Left ventricle myocardium superior (tissue), 1 donor: Measurements from ENCODE around the gene ZCCHC9. TPM values are rescaled to one million over a fixed set of nuclear protein-coding genes. Genes with fewer than 3 reads are reported as not detected.
"Not testable (repeated sequence)": the region's sequence is repeated elsewhere in the genome, so short reads cannot be mapped to it uniquely, and the experiment has no call there.

Experiments used
- ATAC-seq: fragments of 200-7000 bp; cut with Tn5 transposase; one replicate; pipeline ENCODE4 v1.9.1; 2020; ENCODE audit warnings: mild to moderate bottlenecking, moderate library complexity
- DNase-seq: peaks from one replicate; pipeline ENCODE4 v3.0.0-alpha.2; 2020
- intact Hi-C: fragments of 100-400 bp; cut with micrococcal nuclease; formaldehyde crosslinking; loops from one replicate; pipeline ENCODE4 v1.11.0; 2022
- total RNA-seq: library from RNA; stranded (reverse); fragmentation: NEBNext Ultra II Directional; extraction: Animal tissue kit (Norgen Biotek cat#: 25700); gene quantifications from one replicate; pipeline ENCODE4 v1.2.1, GENCODE V29; 2021
- donor health status: DM: no; HTN: yes; CAD: no; lungs with severe emphysema.

ZCCHC9 gene
- total RNA-seq, 1 donor from 2014 or later: 9.3 TPM

GRCh38 chr5:81300921-81301270 is 491 bp upstream of the ZCCHC9 start:
- ATAC-seq: peak; percentile 4
- DNase-seq: no peak
- intact Hi-C loops: no loop called here

- ATAC-seq (no peak), DNase-seq (no peak)
- intact Hi-C loops: no loop called here
These were observed 1.2 kb downstream of the ZCCHC9 start for GRCh38 chr5:81302596-81302995.

- ATAC-seq (no peak), DNase-seq (no peak)
- intact Hi-C loops: no loop called here
These were observed 2.2 kb downstream of the ZCCHC9 start for GRCh38 chr5:81303563-81303962.

GRCh38 chr5:81305785-81306184 is 4.4 kb downstream of the ZCCHC9 start:
- intact Hi-C loops: no loop called here
- ATAC-seq (no peak), DNase-seq (no peak)

GRCh38 chr5:81308836-81309235 is 7.4 kb downstream of the ZCCHC9 start:
- DNase-seq (no peak), ATAC-seq (no peak)
- intact Hi-C loops: no loop called here

- intact Hi-C loops: no loop called here
- DNase-seq: no peak
- ATAC-seq: no peak
These were observed 9.1 kb downstream of the ZCCHC9 start for GRCh38 chr5:81310402-81311063.

- ATAC-seq: no peak
- DNase-seq: no peak
- intact Hi-C loops: no loop called here
These were observed 11.9 kb downstream of the ZCCHC9 start for GRCh38 chr5:81313278-81313677.

GRCh38 chr5:81313686-81314085 is 12.3 kb downstream of the ZCCHC9 start:
- ATAC-seq (no peak), DNase-seq (no peak)
- intact Hi-C loops: no loop called here

GRCh38 chr5:81314581-81314980 is 13.2 kb downstream of the ZCCHC9 start:
- intact Hi-C loops: no loop called here
- no peak for ATAC-seq
- DNase-seq: no peak

GRCh38 chr5:81315336-81315735 is 13.9 kb downstream of the ZCCHC9 start:
- DNase-seq (no peak), ATAC-seq (no peak)
- intact Hi-C loops: no loop called here

- ATAC-seq (no peak), DNase-seq (no peak)
- intact Hi-C loops: no loop called here
These were observed 14.4 kb downstream of the ZCCHC9 start for GRCh38 chr5:81315830-81316229.

- ATAC-seq (no peak), DNase-seq (no peak)
- intact Hi-C loops: no loop called here
These were observed 15.2 kb downstream of the ZCCHC9 start for GRCh38 chr5:81316571-81316970.

GRCh38 chr5:81317536-81317935 is 16.1 kb downstream of the ZCCHC9 start:
- DNase-seq: no peak
- intact Hi-C loops: no loop called here
- ATAC-seq: no peak

- intact Hi-C loops: no loop called here
- no peak for DNase-seq
- no peak for ATAC-seq
These were observed 25.2 kb downstream of the ZCCHC9 start for GRCh38 chr5:81326554-81326953.

- peak; percentile 42 for ATAC-seq
These were observed 33.1 kb downstream of the ZCCHC9 start for GRCh38 chr5:81334304-81335061.

GRCh38 chr5:81335946-81336345 is 34.6 kb downstream of the ZCCHC9 start:
- DNase-seq (no peak), ATAC-seq (no peak)
- intact Hi-C loops: no loop called here

More at GRCh38 chr5:81334304-81335061, 33.1 kb downstream of the ZCCHC9 start:
- no peak for DNase-seq
- intact Hi-C loops: no loop called here

GRCh38 chr5:81336556-81336955 is 35.2 kb downstream of the ZCCHC9 start:
- ATAC-seq (no peak), DNase-seq (no peak)
- intact Hi-C loops: no loop called here

GRCh38 chr5:81337803-81338202 is 36.4 kb downstream of the ZCCHC9 start:
- ATAC-seq: no peak
- no peak for DNase-seq
- intact Hi-C loops: no loop called here

GRCh38 chr5:81338213-81338612 is 36.8 kb downstream of the ZCCHC9 start:
- DNase-seq, intact Hi-C loops, ATAC-seq: not testable (repeated sequence)

- no peak for ATAC-seq
- intact Hi-C loops: no loop called here
- DNase-seq: no peak
These were observed 43.3 kb downstream of the ZCCHC9 start for GRCh38 chr5:81344736-81345135.

GRCh38 chr5:81345411-81346003 is 44.1 kb downstream of the ZCCHC9 start:
- no peak for DNase-seq
- intact Hi-C loops: no loop called here
- no peak for ATAC-seq
